H7 (cell line): ENCODE results near the gene POMZP3. TPM values are rescaled to one million over a fixed set of nuclear protein-coding genes. Genes with fewer than 3 reads are reported as not detected.
"Not testable (repeated sequence)": the region's sequence is repeated elsewhere in the genome, so short reads cannot be mapped to it uniquely, and the experiment has no call there.

ENCODE experiments used
- DNase-seq: peaks from one replicate; pipeline ENCODE4 v3.0.0; 2012
- H3K27me3 ChIP-seq: 2 replicates; pipeline ENCODE4 v1.6.0; 2011; ENCODE audit warnings: mild to moderate bottlenecking, low read length; ENCODE audit not compliant: control insufficient read depth, insufficient read depth
- H3K36me3 ChIP-seq: replicated peaks from 2 replicates; pipeline ENCODE4 v1.5.1; 2011; ENCODE audit warnings: low read length; ENCODE audit not compliant: control insufficient read depth, insufficient read depth
- H3K4me3 ChIP-seq: 2 replicates; pipeline ENCODE4 v1.5.1; 2011; ENCODE audit warnings: low read depth, mild to moderate bottlenecking, control low read depth, low read length, moderate library complexity; ENCODE audit not compliant: insufficient read depth
- total RNA-seq: library from RNA; depleted of rRNA; stranded (reverse); fragments of >200 nt; shearing (Covaris generic); gene quantifications from 2 replicates; pipeline ENCODE4 v1.2.3, GENCODE V29; 2014; rRNA removed

Gene POMZP3
- total RNA-seq, result 9.7 and 11.0 TPM in 2 replicates

GRCh38 chr7:76626989-76627642 is at the start of gene POMZP3:
POMZP3 (minus strand) TSS chr7:76627279; CDS start chr7:76626064, 1,215 bp downstream.
- not testable (repeated sequence) for DNase-seq, H3K36me3 ChIP-seq, H3K27me3 ChIP-seq
- H3K4me3 ChIP-seq, result peak within 1 kb of the TSS; percentile 46

- DNase-seq, H3K4me3 ChIP-seq, H3K36me3 ChIP-seq, H3K27me3 ChIP-seq: not testable (repeated sequence)
Observed at GRCh38 chr7:76675783-76676182, 48.7 kb upstream of the POMZP3 start.

GRCh38 chr7:76673346-76673745 is 46.3 kb upstream of the POMZP3 start:
- peak; percentile 3 for DNase-seq

GRCh38 chr7:76659212-76659611 is 32.1 kb upstream of the POMZP3 start:
- not testable (repeated sequence) for H3K36me3 ChIP-seq, H3K4me3 ChIP-seq, H3K27me3 ChIP-seq, DNase-seq

More at GRCh38 chr7:76673346-76673745, 46.3 kb upstream of the POMZP3 start:
- not testable (repeated sequence) for H3K4me3 ChIP-seq, H3K27me3 ChIP-seq, H3K36me3 ChIP-seq

GRCh38 chr7:76656425-76656824 is 29.3 kb upstream of the POMZP3 start:
- H3K4me3 ChIP-seq, H3K36me3 ChIP-seq, H3K27me3 ChIP-seq, DNase-seq: not testable (repeated sequence)

- H3K27me3 ChIP-seq, DNase-seq, H3K36me3 ChIP-seq, H3K4me3 ChIP-seq: not testable (repeated sequence)
Observed at GRCh38 chr7:76642620-76643019, 15.5 kb upstream of the POMZP3 start.

GRCh38 chr7:76637061-76637691 is 10.1 kb upstream of the POMZP3 start:
- H3K4me3 ChIP-seq, DNase-seq, H3K27me3 ChIP-seq, H3K36me3 ChIP-seq: not testable (repeated sequence)

GRCh38 chr7:76626581-76626980 is 498 bp downstream of the POMZP3 start:
- peak overlapping the region; percentile 46 for H3K4me3 ChIP-seq
- not testable (repeated sequence) for H3K36me3 ChIP-seq, H3K27me3 ChIP-seq, DNase-seq

GRCh38 chr7:76619439-76620190 is 7.5 kb downstream of the POMZP3 start:
- not testable (repeated sequence) for H3K27me3 ChIP-seq, H3K4me3 ChIP-seq, DNase-seq, H3K36me3 ChIP-seq

- H3K4me3 ChIP-seq, H3K36me3 ChIP-seq, H3K27me3 ChIP-seq, DNase-seq: not testable (repeated sequence)
Observed at GRCh38 chr7:76613783-76614182, 13.3 kb downstream of the POMZP3 start.

- not testable (repeated sequence) for DNase-seq, H3K27me3 ChIP-seq, H3K4me3 ChIP-seq, H3K36me3 ChIP-seq
Observed at GRCh38 chr7:76612232-76612631, 14.8 kb downstream of the POMZP3 start.

GRCh38 chr7:76609864-76610263 is 17.2 kb downstream of the POMZP3 start:
- H3K36me3 ChIP-seq, DNase-seq, H3K4me3 ChIP-seq, H3K27me3 ChIP-seq: not testable (repeated sequence)

GRCh38 chr7:76608469-76608868 is 18.6 kb downstream of the POMZP3 start:
- not testable (repeated sequence) for H3K4me3 ChIP-seq, H3K36me3 ChIP-seq, DNase-seq, H3K27me3 ChIP-seq

- not testable (repeated sequence) for H3K36me3 ChIP-seq, H3K27me3 ChIP-seq, H3K4me3 ChIP-seq, DNase-seq
Observed at GRCh38 chr7:76606027-76606426, 21.1 kb downstream of the POMZP3 start.

- DNase-seq, H3K27me3 ChIP-seq, H3K36me3 ChIP-seq, H3K4me3 ChIP-seq: not testable (repeated sequence)
Observed at GRCh38 chr7:76600650-76601049, 26.4 kb downstream of the POMZP3 start.
